Transverse colon (tissue), 4 donors: Measurements from ENCODE around the gene FRY. TPM values are rescaled to one million over a fixed set of nuclear protein-coding genes. Genes with fewer than 3 reads are reported as not detected.

ENCODE experiments used
- DNase-seq: peaks from one replicate; pipeline ENCODE4 v3.0.0-alpha.2; 2019
- H3K27ac ChIP-seq, 4 donors: fragments of 200-600 bp; sonication (generic); 2 replicates each; pipeline ENCODE4 v1.5.1; 2016 to 2018; ENCODE audit warnings: inconsistent platforms in 4 of 4
- H3K27me3 ChIP-seq: fragments of 200-600 bp; sonication (generic); 2 replicates; pipeline ENCODE4 v1.5.1; 2017; ENCODE audit warnings: inconsistent platforms
- H3K36me3 ChIP-seq, 4 donors: fragments of 200-600 bp; sonication (generic); 2 replicates each; pipeline ENCODE4 v1.5.1; 2017 to 2019; ENCODE audit warnings: inconsistent platforms in 4 of 4
- H3K4me1 ChIP-seq, 4 donors: fragments of 200-600 bp; sonication (generic); 2 replicates each; pipeline ENCODE4 v1.5.1; 2017 to 2020; ENCODE audit warnings: inconsistent platforms in 4 of 4
- H3K4me3 ChIP-seq, 4 donors: fragments of 200-600 bp; sonication (generic); 1 replicate in 1 of 4; 2 replicates in 3 of 4; pipeline versions ENCODE4 v1.5.1 to v1.6.1; 2017 to 2019; ENCODE audit warnings: inconsistent platforms in 4 of 4
- H3K9me3 ChIP-seq, 2 donors: fragments of 200-600 bp; sonication (generic); 2 replicates each; pipeline ENCODE4 v1.5.1; 2017 to 2019; ENCODE audit warnings: inconsistent platforms in 2 of 2
- CTCF ChIP-seq, 5 experiments: fragments of 200-600 bp in 3 of 5; fragments of 450-650 bp in 2 of 5; sonication (generic) in 3 of 5; IDR thresholded peaks; 1 replicate in 2 of 5; 2 replicates in 3 of 5; pipeline ENCODE4 v1.5.1; 2016 to 2017; ENCODE audit warnings: antibody characterized with exemption in 5 of 5, inconsistent platforms in 3 of 5, mild to moderate bottlenecking in 2 of 5, moderate library complexity in 1 of 5
- EP300 ChIP-seq: sonication (generic); formaldehyde crosslinking; IDR thresholded peaks from one replicate; pipeline ENCODE4 v1.6.1; 2017; ENCODE audit warnings: antibody characterized with exemption, low read depth
- POLR2A ChIP-seq: fragments of 450-650 bp; IDR thresholded peaks from one replicate; pipeline ENCODE4 v1.6.1; 2016; ENCODE audit warnings: antibody characterized with exemption, mild to moderate bottlenecking, moderate library complexity
- POLR2AphosphoS5 ChIP-seq, 3 donors: sonication (generic); formaldehyde crosslinking; IDR thresholded peaks; one replicate each; pipeline ENCODE4 v1.6.1; 2016; ENCODE audit warnings: antibody characterized with exemption in 3 of 3
- WGBS, 2 donors: methylation state at CpG; one replicate each; pipeline ENCODE4 v1.1.5; 2018; ENCODE audit warnings: low coverage in 1 of 2; 5-methylcytosine and 5-hydroxymethylcytosine counted together
- in situ Hi-C, 4 donors: fragments of 200-750 bp; cut with MboI; loops; one replicate each; pipeline versions ENCODE4 v1.15.0 to v1.15.1; 2017; ENCODE audit warnings: low sequenced_read_pairs in 3 of 4, low pct_ligation_motif_present in 1 of 4, low pct_unique_long_range_greater_than_20kb in 1 of 4
- intact Hi-C: fragments of 100-400 bp; cut with DNase I; formaldehyde crosslinking; loops from one replicate; pipeline ENCODE4 v1.15.1; 2023; ENCODE audit warnings: low total_unique reads
- total RNA-seq, 4 donors: library from RNA; depleted of rRNA; stranded (reverse); fragments of >200 nt; gene quantifications; one replicate each; pipeline ENCODE4 v1.1.0, GENCODE V29; 2016

The FRY gene
- total RNA-seq, 4 donors from 2014 or later, result 6.7 to 42.6 (median 12.4) TPM

- WGBS, 2 donors, result 41 to 53% methylated on average over 9 to 10 of the region's 10 CpGs
- Histone ChIP-seq H3K27ac (peak overlapping the region; percentile 66 to 72 (median 70)), H3K36me3 (no peaks in the 10 kb centered on the region), H3K4me1 (peaks cover 0 to 31% (median 6%) of the 10 kb centered on the region in 4 donors), H3K9me3 (no peaks in the 10 kb centered on the region), H3K4me3 (peak overlapping the region in 1 of 4 donors; percentile 35), H3K27me3 (no peaks in the 10 kb centered on the region)
- intact Hi-C loops, result no loop called here
- DNase-seq, result no peak
- no peak for TF ChIP-seq POLR2A
- no peak for TF ChIP-seq CTCF (IDR thresholded peaks at IDR 0.05)
- TF ChIP-seq EP300, result no peak
- no peak for TF ChIP-seq POLR2AphosphoS5 (IDR thresholded peaks at IDR 0.05)
- in situ Hi-C loops, result no loop called here
Measured at GRCh38 chr13:32254916-32255723, 223.5 kb downstream of the FRY start.

- TF ChIP-seq EP300 (no peak), POLR2A (no peak), CTCF (IDR thresholded peaks at IDR 0.05) (no peak)
- intact Hi-C loops, result no loop called here
- no peak for DNase-seq
- Histone ChIP-seq H3K4me3 (no peak overlapping the region), H3K36me3 (no peaks in the 10 kb centered on the region), H3K9me3 (no peaks in the 10 kb centered on the region), H3K27ac (peak overlapping the region; percentile 66 to 72 (median 70)), H3K4me1 (peaks cover 0 to 32% (median 6%) of the 10 kb centered on the region in 4 donors), H3K27me3 (no peaks in the 10 kb centered on the region)
- in situ Hi-C loops, result no loop called here
- WGBS, 2 donors, result 40 to 41% methylated on average over 6 of the region's 6 CpGs
Measured at GRCh38 chr13:32255724-32256109, 224.1 kb downstream of the FRY start.

- no peaks in the 10 kb centered on the region for H3K27me3 ChIP-seq
- no peak for DNase-seq
- H3K4me1 ChIP-seq, result peaks cover 0 to 37% (median 6%) of the 10 kb centered on the region in 4 donors
- H3K36me3 ChIP-seq, result no peaks in the 10 kb centered on the region
- peak overlapping the region in 3 of 4 donors; percentile 66 to 72 (median 68) for H3K27ac ChIP-seq
- H3K4me3 ChIP-seq, result no peak overlapping the region
- intact Hi-C loops, result no loop called here
- H3K9me3 ChIP-seq, result no peaks in the 10 kb centered on the region
- in situ Hi-C loops, result no loop called here
- TF ChIP-seq POLR2AphosphoS5 (IDR thresholded peaks at IDR 0.05) (no peak), EP300 (no peak), CTCF (IDR thresholded peaks at IDR 0.05) (no peak), POLR2A (no peak)
- WGBS, 2 donors, result 80 to 81% methylated on average over 4 of the region's 4 CpGs
Measured at GRCh38 chr13:32256243-32256642, 224.7 kb downstream of the FRY start.

- Histone ChIP-seq H3K4me3 (no peak overlapping the region), H3K27ac (no peak overlapping the region), H3K4me1 (peaks cover 0 to 47% (median 6%) of the 10 kb centered on the region in 4 donors), H3K36me3 (no peaks in the 10 kb centered on the region), H3K9me3 (no peaks in the 10 kb centered on the region), H3K27me3 (no peaks in the 10 kb centered on the region)
- intact Hi-C loops (no loop called here), in situ Hi-C loops (no loop called here)
- no peak for TF ChIP-seq POLR2AphosphoS5 (IDR thresholded peaks at IDR 0.05)
- no peak for TF ChIP-seq EP300
- no peak for TF ChIP-seq CTCF (IDR thresholded peaks at IDR 0.05)
- TF ChIP-seq POLR2A, result no peak
- DNase-seq, result no peak
Measured at GRCh38 chr13:32257649-32258048, 226.1 kb downstream of the FRY start.
